ENCODE data around the gene DSEL.

DSEL gene

GRCh38 chr18:67516539-67517443 is at the start of gene DSEL:
TSS of gene DSEL (minus strand) at chr18:67516720. CDS start at chr18:67514608, 2,112 bp downstream.
- Histone ChIP-seq H3K27ac (ENCODE audit: low read depth, low read length) (peak within 1 kb of the TSS; percentile 79), H3K9ac (ENCODE audit: low read length) (peak within 1 kb of the TSS; percentile 51), H3K4me1 (ENCODE audit: control insufficient read depth, insufficient read depth, low read length) (peaks cover 5% of the 10 kb centered on the region), H3K36me3 (ENCODE audit: control insufficient read depth, insufficient read depth, low read length) (no peaks in the 10 kb centered on the region), H3K4me3 (ENCODE audit: low read length) (peak within 1 kb of the TSS; percentile 96), H3K27me3 (ENCODE audit: control insufficient read depth, insufficient read depth, low read length) (no peaks in the 10 kb centered on the region)

GRCh38 chr18:67553437-67553836 is 36.9 kb upstream of the DSEL start:
- Histone ChIP-seq H3K4me3 (ENCODE audit: low read length) (no peak overlapping the region), H3K4me1 (ENCODE audit: control insufficient read depth, insufficient read depth, low read length) (no peaks in the 10 kb centered on the region), H3K27ac (ENCODE audit: low read depth, low read length) (no peak overlapping the region), H3K27me3 (ENCODE audit: control insufficient read depth, insufficient read depth, low read length) (no peaks in the 10 kb centered on the region), H3K36me3 (ENCODE audit: control insufficient read depth, insufficient read depth, low read length) (no peaks in the 10 kb centered on the region), H3K9ac (ENCODE audit: low read length) (no peak overlapping the region)

DNA sequence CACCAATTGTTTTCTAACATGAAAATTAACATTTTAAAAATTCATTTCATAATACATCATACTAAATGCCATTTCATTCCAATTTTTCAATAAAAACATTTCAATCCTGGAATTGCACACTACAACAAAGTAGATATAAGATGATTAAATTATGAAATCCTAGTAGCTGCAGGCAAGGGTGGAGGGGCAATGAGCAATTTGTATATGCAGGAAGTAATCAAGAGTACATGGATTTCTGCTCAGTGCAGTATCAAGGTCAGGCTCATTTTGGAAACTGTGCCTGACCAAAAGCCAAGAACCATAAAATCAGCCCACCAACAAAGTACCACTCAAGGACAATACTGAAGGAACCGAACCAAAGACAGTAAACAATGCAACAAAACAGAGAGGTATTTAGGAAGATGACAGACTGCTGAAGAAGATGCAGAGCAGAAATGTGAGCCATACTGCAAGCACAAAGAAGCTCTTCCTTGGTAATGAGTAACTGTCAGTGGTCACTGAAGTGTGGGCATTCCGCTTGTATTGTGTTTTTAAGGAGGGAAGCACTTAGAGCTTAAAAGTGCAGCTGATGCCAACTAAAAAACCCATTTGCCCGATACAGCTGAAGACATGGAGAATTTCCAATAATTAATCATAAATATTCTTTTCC is 34.5 kb upstream of the DSEL start:
- no peak overlapping the region for H3K27ac ChIP-seq (ENCODE audit: low read depth, low read length)
- no peaks in the 10 kb centered on the region for H3K4me1 ChIP-seq (ENCODE audit: control insufficient read depth, insufficient read depth, low read length)
- H3K4me3 ChIP-seq (ENCODE audit: low read length): no peak overlapping the region
- no peak overlapping the region for H3K9ac ChIP-seq (ENCODE audit: low read length)
- no peaks in the 10 kb centered on the region for H3K27me3 ChIP-seq (ENCODE audit: control insufficient read depth, insufficient read depth, low read length)
- H3K36me3 ChIP-seq (ENCODE audit: control insufficient read depth, insufficient read depth, low read length): no peaks in the 10 kb centered on the region

GRCh38 chr18:67549946-67550345 is 33.4 kb upstream of the DSEL start:
- Histone ChIP-seq H3K4me1 (ENCODE audit: control insufficient read depth, insufficient read depth, low read length) (no peaks in the 10 kb centered on the region), H3K9ac (ENCODE audit: low read length) (no peak overlapping the region), H3K27me3 (ENCODE audit: control insufficient read depth, insufficient read depth, low read length) (no peaks in the 10 kb centered on the region), H3K36me3 (ENCODE audit: control insufficient read depth, insufficient read depth, low read length) (no peaks in the 10 kb centered on the region), H3K4me3 (ENCODE audit: low read length) (no peak overlapping the region), H3K27ac (ENCODE audit: low read depth, low read length) (no peak overlapping the region)

DNA sequence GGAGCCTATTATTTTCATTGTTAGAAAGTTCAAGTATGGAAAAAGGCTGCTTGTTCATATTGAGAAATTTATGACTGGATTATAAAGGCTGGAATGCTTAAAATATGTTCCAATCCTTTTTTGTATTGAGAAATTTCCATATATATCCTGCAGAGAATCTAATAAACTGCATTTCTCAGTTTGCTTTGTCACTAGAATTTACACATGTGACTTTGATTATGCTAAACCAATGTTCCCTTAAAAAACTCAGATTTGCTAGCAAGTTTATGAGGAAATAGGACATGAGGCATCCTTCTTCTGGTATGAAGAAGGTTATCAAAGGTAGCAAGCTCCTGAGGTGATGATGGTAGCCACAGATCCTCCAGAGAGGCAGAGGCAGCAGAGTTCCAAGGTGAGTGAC is 29.2 kb upstream of the DSEL start:
- Histone ChIP-seq H3K27ac (ENCODE audit: low read depth, low read length) (no peak overlapping the region), H3K36me3 (ENCODE audit: control insufficient read depth, insufficient read depth, low read length) (no peaks in the 10 kb centered on the region), H3K9ac (ENCODE audit: low read length) (no peak overlapping the region), H3K4me3 (ENCODE audit: low read length) (no peak overlapping the region), H3K27me3 (ENCODE audit: control insufficient read depth, insufficient read depth, low read length) (no peaks in the 10 kb centered on the region), H3K4me1 (ENCODE audit: control insufficient read depth, insufficient read depth, low read length) (no peaks in the 10 kb centered on the region)

GRCh38 chr18:67540559-67540958 is 24.0 kb upstream of the DSEL start:
- H3K36me3 ChIP-seq (ENCODE audit: control insufficient read depth, insufficient read depth, low read length): no peaks in the 10 kb centered on the region

DNA sequence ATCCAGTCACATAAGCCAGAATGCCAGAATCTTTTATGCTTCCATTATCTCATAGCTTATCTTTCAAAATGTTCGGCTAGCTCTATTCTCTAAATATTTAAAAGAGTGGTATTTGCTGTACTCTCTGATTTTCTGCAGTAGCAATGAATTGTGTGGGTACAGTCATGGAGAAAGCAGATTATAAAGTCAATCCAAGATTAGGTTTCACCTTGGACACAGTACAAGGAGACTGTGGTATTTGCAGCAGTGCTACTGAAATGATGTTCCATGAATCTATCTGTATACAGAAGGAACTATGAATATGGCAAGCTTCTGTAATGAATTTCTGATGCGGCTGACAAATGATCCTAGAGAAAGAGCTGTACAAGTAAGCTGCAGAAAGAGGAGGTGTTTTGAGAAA is 15.4 kb upstream of the DSEL start:
- Histone ChIP-seq H3K27ac (ENCODE audit: low read depth, low read length) (no peak overlapping the region), H3K4me3 (ENCODE audit: low read length) (no peak overlapping the region), H3K4me1 (ENCODE audit: control insufficient read depth, insufficient read depth, low read length) (no peaks in the 10 kb centered on the region), H3K9ac (ENCODE audit: low read length) (no peak overlapping the region), H3K27me3 (ENCODE audit: control insufficient read depth, insufficient read depth, low read length) (no peaks in the 10 kb centered on the region), H3K36me3 (ENCODE audit: control insufficient read depth, insufficient read depth, low read length) (no peaks in the 10 kb centered on the region)

More at GRCh38 chr18:67540559-67540958, 24.0 kb upstream of the DSEL start:
- H3K27ac ChIP-seq (ENCODE audit: low read depth, low read length): no peak overlapping the region
- no peaks in the 10 kb centered on the region for H3K27me3 ChIP-seq (ENCODE audit: control insufficient read depth, insufficient read depth, low read length)
- no peak overlapping the region for H3K9ac ChIP-seq (ENCODE audit: low read length)
- no peaks in the 10 kb centered on the region for H3K4me1 ChIP-seq (ENCODE audit: control insufficient read depth, insufficient read depth, low read length)
- no peak overlapping the region for H3K4me3 ChIP-seq (ENCODE audit: low read length)

DNA sequence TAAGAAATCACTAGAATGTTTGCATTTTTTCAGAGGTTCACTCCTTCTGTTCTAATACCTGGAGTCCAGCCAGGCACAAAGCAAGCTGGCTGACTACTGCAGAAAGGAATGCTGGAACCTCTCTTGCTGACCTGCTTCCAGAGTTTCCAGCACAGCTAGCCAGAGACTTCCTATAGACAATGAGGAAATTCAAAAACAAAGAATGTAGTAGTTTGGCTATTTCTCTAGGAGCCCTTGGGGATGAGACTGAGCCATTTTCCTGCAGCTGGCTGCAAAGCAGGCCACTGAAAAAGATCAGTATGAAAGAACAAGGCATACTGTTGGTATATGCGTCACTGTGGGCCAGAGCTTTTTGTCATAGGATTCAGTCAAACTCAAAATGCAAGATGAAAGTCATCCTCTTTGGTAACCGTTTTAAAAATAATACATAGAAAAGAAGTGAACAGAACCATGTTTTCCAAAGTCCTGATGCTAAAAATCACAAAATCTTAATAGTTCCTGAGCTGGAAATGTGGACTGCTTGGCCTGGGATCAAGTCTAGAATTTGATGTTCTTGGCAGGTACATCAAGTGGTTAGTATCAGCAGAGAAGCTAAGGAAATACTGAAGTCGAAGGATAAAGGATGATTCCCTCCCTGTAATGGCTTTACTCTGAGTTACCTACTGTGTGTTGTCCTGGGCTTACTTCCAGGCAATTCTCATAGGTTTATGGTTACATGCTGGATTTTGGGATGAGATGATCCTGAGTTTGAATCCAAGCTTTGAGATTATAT is 9.0 kb upstream of the DSEL start:
- Histone ChIP-seq H3K4me3 (ENCODE audit: low read length) (no peak overlapping the region), H3K9ac (ENCODE audit: low read length) (no peak overlapping the region), H3K36me3 (ENCODE audit: control insufficient read depth, insufficient read depth, low read length) (no peaks in the 10 kb centered on the region), H3K27ac (ENCODE audit: low read depth, low read length) (peak overlapping the region; percentile 71), H3K4me1 (ENCODE audit: control insufficient read depth, insufficient read depth, low read length) (peaks cover 13% of the 10 kb centered on the region), H3K27me3 (ENCODE audit: control insufficient read depth, insufficient read depth, low read length) (no peaks in the 10 kb centered on the region)

GRCh38 chr18:67520351-67520921 is 3.9 kb upstream of the DSEL start:
- H3K4me3 ChIP-seq (ENCODE audit: low read length): no peak overlapping the region
- H3K27ac ChIP-seq (ENCODE audit: low read depth, low read length): no peak overlapping the region
- H3K36me3 ChIP-seq (ENCODE audit: control insufficient read depth, insufficient read depth, low read length): no peaks in the 10 kb centered on the region
- H3K27me3 ChIP-seq (ENCODE audit: control insufficient read depth, insufficient read depth, low read length): no peaks in the 10 kb centered on the region
- no peak overlapping the region for H3K9ac ChIP-seq (ENCODE audit: low read length)
- H3K4me1 ChIP-seq (ENCODE audit: control insufficient read depth, insufficient read depth, low read length): peaks cover 11% of the 10 kb centered on the region

GRCh38 chr18:67519592-67519991 is 3.1 kb upstream of the DSEL start:
- Histone ChIP-seq H3K36me3 (ENCODE audit: control insufficient read depth, insufficient read depth, low read length) (no peaks in the 10 kb centered on the region), H3K4me1 (ENCODE audit: control insufficient read depth, insufficient read depth, low read length) (peaks cover 5% of the 10 kb centered on the region), H3K27me3 (ENCODE audit: control insufficient read depth, insufficient read depth, low read length) (no peaks in the 10 kb centered on the region), H3K9ac (ENCODE audit: low read length) (no peak overlapping the region), H3K4me3 (ENCODE audit: low read length) (no peak overlapping the region), H3K27ac (ENCODE audit: low read depth, low read length) (no peak overlapping the region)

DNA sequence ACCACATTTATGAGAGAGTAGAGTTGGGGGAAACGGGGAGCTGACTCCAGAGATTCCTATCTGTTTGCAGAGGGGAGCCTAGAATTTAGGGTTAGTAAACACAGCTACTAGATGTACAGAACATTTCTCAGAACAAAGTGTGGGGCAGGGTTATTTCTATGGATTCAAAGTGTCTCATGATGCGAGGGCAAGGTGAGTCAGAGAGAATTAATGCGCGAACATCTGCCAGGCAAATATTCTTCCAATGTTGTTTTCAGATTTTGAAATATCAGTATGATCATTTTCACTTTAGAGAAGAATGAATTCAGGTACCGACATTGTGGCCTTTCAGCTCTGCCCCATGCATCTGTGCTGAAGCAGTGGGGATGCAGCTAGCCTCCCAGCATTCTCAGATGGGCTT is 2.0 kb upstream of the DSEL start:
- peaks cover 5% of the 10 kb centered on the region for H3K4me1 ChIP-seq (ENCODE audit: control insufficient read depth, insufficient read depth, low read length)
- H3K9ac ChIP-seq (ENCODE audit: low read length): no peak overlapping the region
- H3K27me3 ChIP-seq (ENCODE audit: control insufficient read depth, insufficient read depth, low read length): no peaks in the 10 kb centered on the region
- H3K4me3 ChIP-seq (ENCODE audit: low read length): no peak overlapping the region
- no peaks in the 10 kb centered on the region for H3K36me3 ChIP-seq (ENCODE audit: control insufficient read depth, insufficient read depth, low read length)
- peak overlapping the region; percentile 57 for H3K27ac ChIP-seq (ENCODE audit: low read depth, low read length)

- peak overlapping the region; percentile 64 for H3K4me3 ChIP-seq (ENCODE audit: low read length)
- peak overlapping the region; percentile 54 for H3K27ac ChIP-seq (ENCODE audit: low read depth, low read length)
- H3K4me1 ChIP-seq (ENCODE audit: control insufficient read depth, insufficient read depth, low read length): peaks cover 5% of the 10 kb centered on the region
These were observed 885 bp upstream of the DSEL start for GRCh38 chr18:67517444-67517765.

More at GRCh38 chr18:67517444-67517765, 885 bp upstream of the DSEL start:
- no peaks in the 10 kb centered on the region for H3K36me3 ChIP-seq (ENCODE audit: control insufficient read depth, insufficient read depth, low read length)
- no peak overlapping the region for H3K9ac ChIP-seq (ENCODE audit: low read length)
- no peaks in the 10 kb centered on the region for H3K27me3 ChIP-seq (ENCODE audit: control insufficient read depth, insufficient read depth, low read length)
